ENCODE data around the gene KLF17. TPM values are rescaled to one million over a fixed set of nuclear protein-coding genes. Genes with fewer than 3 reads are reported as not detected.

The KLF17 gene
- total and polyA plus RNA-seq, 2 of the 8 experiments (the other 6 are each of a cell fraction or from before 2014, with no cell fraction given), result not detected

GRCh38 chr1:44072204-44072603 is 46.4 kb upstream of the KLF17 start (continued):
- no peak for TF ChIP-seq ATF3 (IDR thresholded peaks at IDR 0.05; ENCODE audit: insufficient read depth, low read depth, low read length)

All from H1 (cell line).